GM23338 (cell line): ENCODE measurements around the gene ADH5. TPM values are rescaled to one million over a fixed set of nuclear protein-coding genes. Genes with fewer than 3 reads are reported as not detected.
A peak's percentile ranks its signal among the peaks of the same experiment; 100 is the strongest.

ENCODE experiments used
- ATAC-seq: fragments of 200-7000 bp; cut with Tn5 transposase; 3 replicates; pipeline ENCODE4 v1.9.1; 2020
- DNase-seq: peaks from one replicate; pipeline ENCODE4 v3.0.0-alpha.2; 2015; ENCODE audit warnings: low spot score
- H2AFZ ChIP-seq: fragments of 200-600 bp; sonication (generic); 2 replicates; pipeline ENCODE4 v1.8.0; 2016; ENCODE audit warnings: antibody characterized with exemption, mild to moderate bottlenecking, moderate library complexity
- H3F3A ChIP-seq: fragments of 200-600 bp; sonication (generic); replicated peaks from 2 replicates; pipeline ENCODE4 v1.8.0; 2017; ENCODE audit warnings: antibody characterized with exemption, mixed run types, low read depth
- H3K27ac ChIP-seq: fragments of 200-600 bp; sonication (generic); 2 replicates; pipeline ENCODE4 v1.6.1; 2016; ENCODE audit warnings: low read depth
- H3K27me3 ChIP-seq: fragments of 200-600 bp; sonication (generic); 2 replicates; pipeline ENCODE4 v1.8.0; 2016; ENCODE audit warnings: mild to moderate bottlenecking, mixed run types, moderate library complexity; ENCODE audit not compliant: insufficient read depth
- H3K36me3 ChIP-seq: fragments of 200-600 bp; sonication (generic); 2 replicates; pipeline ENCODE4 v1.8.0; 2016; ENCODE audit warnings: mild to moderate bottlenecking; ENCODE audit not compliant: insufficient read depth
- H3K4me1 ChIP-seq: fragments of 200-600 bp; sonication (generic); 2 replicates; pipeline ENCODE4 v1.8.0; 2016; ENCODE audit warnings: mild to moderate bottlenecking, moderate library complexity; ENCODE audit not compliant: insufficient read depth
- H3K4me2 ChIP-seq: fragments of 200-600 bp; sonication (generic); 2 replicates; pipeline ENCODE4 v1.7.1; 2017; ENCODE audit warnings: mixed run types
- H3K4me3 ChIP-seq: fragments of 200-600 bp; sonication (generic); 2 replicates; pipeline ENCODE4 v1.6.1; 2016; ENCODE audit warnings: mixed run types
- H3K79me2 ChIP-seq: fragments of 200-600 bp; sonication (generic); replicated peaks from 2 replicates; pipeline ENCODE4 v1.8.0; 2017; ENCODE audit warnings: mild to moderate bottlenecking; ENCODE audit not compliant: insufficient read depth
- H3K9me2 ChIP-seq: fragments of 200-600 bp; sonication (generic); 2 replicates; pipeline ENCODE4 v1.8.0; 2017; ENCODE audit not compliant: insufficient read depth
- H4K20me1 ChIP-seq: fragments of 200-600 bp; sonication (generic); replicated peaks from 2 replicates; pipeline ENCODE4 v1.8.0; 2017; ENCODE audit warnings: mild to moderate bottlenecking; ENCODE audit not compliant: insufficient read depth
- H3K27ac Mint-ChIP-seq: 2 replicates; pipeline ENCODE4 v1.8.0; 2020; ENCODE audit warnings: inconsistent platforms, mild to moderate bottlenecking, moderate library complexity, mixed read lengths
- H3K27me3 Mint-ChIP-seq: 3 replicates; pipeline ENCODE4 v1.8.0; 2022; ENCODE audit warnings: low read depth, mild to moderate bottlenecking, moderate library complexity, mixed read lengths, inconsistent platforms; ENCODE audit not compliant: insufficient read depth, poor library complexity
- H3K36me3 Mint-ChIP-seq: 3 replicates; pipeline ENCODE4 v1.8.0; 2021; ENCODE audit warnings: low read depth, mild to moderate bottlenecking, inconsistent platforms, moderate library complexity, mixed read lengths
- H3K4me1 Mint-ChIP-seq: 3 replicates; pipeline ENCODE4 v1.8.0; 2020; ENCODE audit warnings: mild to moderate bottlenecking, inconsistent platforms, mixed read lengths
- H3K4me3 Mint-ChIP-seq: 3 replicates; pipeline ENCODE4 v1.8.0; 2021; ENCODE audit warnings: moderate library complexity, mild to moderate bottlenecking, inconsistent platforms, mixed read lengths
- H3K9me3 Mint-ChIP-seq: 3 replicates; pipeline ENCODE4 v1.8.0; 2020; ENCODE audit warnings: moderate library complexity, mild to moderate bottlenecking, inconsistent platforms, mixed read lengths
- CREB1 ChIP-seq: fragments of 250-450 bp; sonication (Bioruptor Pico); IDR thresholded peaks from 2 replicates; pipeline ENCODE4 v1.5.0; 2020; ENCODE audit warnings: low read depth, mild to moderate bottlenecking, moderate library complexity
- EZH2 ChIP-seq: fragments of 200-600 bp; sonication (generic); IDR thresholded peaks from one replicate; pipeline ENCODE4 v1.8.0; 2017; ENCODE audit warnings: antibody characterized with exemption, mild to moderate bottlenecking, low read depth; ENCODE audit not compliant: unreplicated experiment
- EZH2phosphoT487 ChIP-seq: fragments of 200-600 bp; sonication (generic); IDR thresholded peaks from one replicate; pipeline ENCODE4 v1.8.1; 2018; ENCODE audit warnings: antibody characterized with exemption; ENCODE audit not compliant: unreplicated experiment
- JUNB ChIP-seq: IDR thresholded peaks from one replicate; pipeline ENCODE4 v1.6.1; 2016; ENCODE audit warnings: antibody characterized with exemption; ENCODE audit not compliant: unreplicated experiment
- NANOG ChIP-seq: IDR thresholded peaks from 2 replicates; pipeline ENCODE4 v1.6.1; 2016; ENCODE audit warnings: antibody characterized with exemption, borderline replicate concordance
- POLR2AphosphoS5 ChIP-seq: IDR thresholded peaks from 2 replicates; pipeline ENCODE4 v1.6.1; 2016; ENCODE audit warnings: antibody characterized with exemption, low read depth
- STAT1 ChIP-seq: IDR thresholded peaks from one replicate; pipeline ENCODE4 v1.6.1; 2016; ENCODE audit warnings: antibody characterized with exemption; ENCODE audit not compliant: unreplicated experiment
- ZNF114 ChIP-seq: fragments of 250-450 bp; sonication (Bioruptor Pico); IDR thresholded peaks from 2 replicates; pipeline ENCODE4 v1.5.0; 2020; ENCODE audit warnings: mild to moderate bottlenecking, moderate library complexity
- ZNF331 ChIP-seq: fragments of 250-450 bp; sonication (Bioruptor Pico); IDR thresholded peaks from 2 replicates; pipeline ENCODE4 v1.5.0; 2020; ENCODE audit warnings: low read depth, mild to moderate bottlenecking, moderate library complexity
- polyA plus RNA-seq: library from polyadenylated mRNA; unstranded; fragments of >200 nt; fragmentation: Nextera tagmentation; extraction: Ambion mirVana; gene quantifications from 2 replicates; pipeline ENCODE4 v1.2.1, GENCODE V29; 2016
- total RNA-seq: library from RNA; depleted of rRNA; stranded (reverse); fragments of >200 nt; shearing (Covaris generic); gene quantifications from 2 replicates; pipeline ENCODE4 v1.2.3, GENCODE V29; 2014
- TF ChIP-seq, protein P1 (sequence below): IDR thresholded peaks from 2 replicates; pipeline ENCODE4 v1.6.1; 2016; ENCODE audit warnings: antibody characterized with exemption
- TF ChIP-seq, protein P2 (sequence below), 2 experiments: fragments of 200-600 bp in 1 of 2; sonication (generic) in 1 of 2; conservative IDR thresholded peaks; 2 replicates each; pipeline versions ENCODE4 v1.5.1 to v1.6.1; 2016 to 2017; ENCODE audit warnings: antibody characterized with exemption in 2 of 2, low read depth in 2 of 2, mild to moderate bottlenecking in 2 of 2, moderate library complexity in 1 of 2
- TF ChIP-seq, protein P3 (sequence below): IDR thresholded peaks from one replicate; pipeline ENCODE4 v1.6.1; 2018; ENCODE audit warnings: antibody characterized with exemption; ENCODE audit not compliant: unreplicated experiment
- TF ChIP-seq, protein P4 (sequence below): fragments of 250-450 bp; sonication (Bioruptor Pico); IDR thresholded peaks from 2 replicates; pipeline ENCODE4 v1.5.0; 2020; ENCODE audit warnings: mild to moderate bottlenecking, moderate library complexity

ADH5 gene
- total and polyA plus RNA-seq, 2 experiments from 2014 or later, result 224 to 250 TPM

DNA sequence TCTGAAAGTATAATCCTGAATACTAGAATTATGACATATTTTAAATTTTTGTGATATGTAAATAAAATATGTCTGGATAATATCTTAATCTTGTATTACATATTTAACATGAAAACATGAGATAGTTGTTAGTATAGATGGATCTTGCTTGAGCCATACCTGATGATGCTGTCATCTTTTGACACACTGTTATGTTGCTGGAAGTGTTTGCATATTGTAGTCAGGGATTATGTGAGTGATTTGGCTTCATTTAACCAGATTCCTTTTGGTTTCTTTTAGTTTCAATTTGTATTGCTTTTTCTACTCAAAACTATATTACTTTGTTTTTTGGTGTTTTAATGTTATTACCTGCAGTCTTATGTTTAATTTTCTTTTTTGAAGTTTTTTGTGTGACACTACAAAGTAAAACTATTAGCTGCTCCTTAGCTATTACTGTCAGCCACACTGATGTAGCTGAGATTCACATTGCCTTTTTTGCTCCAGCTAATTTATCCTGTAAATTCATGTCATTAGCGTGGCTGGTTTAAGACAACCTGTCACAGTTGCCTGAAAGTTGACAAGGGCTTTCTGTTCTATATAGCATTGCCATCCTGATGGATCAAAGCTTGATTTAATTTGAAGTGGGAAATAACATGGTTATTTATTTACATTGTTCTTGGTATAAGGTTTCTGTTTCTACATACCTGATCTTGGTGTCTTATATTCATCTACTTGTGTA lies 59.4 kb downstream of the ADH5 start:
- peak overlapping the region; percentile 73 for H3K27ac Mint-ChIP-seq
- H3F3A ChIP-seq, result no peaks in the 10 kb centered on the region
- peaks cover 45% of the 10 kb centered on the region for H4K20me1 ChIP-seq
- TF ChIP-seq ZNF331 (CRISPR knock-in tag) (no peak), JUNB (no peak), CREB1 (CRISPR knock-in tag) (no peak), NANOG (no peak), ZNF114 (CRISPR knock-in tag) (no peak), POLR2AphosphoS5 (no peak), EZH2phosphoT487 (no peak), EZH2 (no peak), STAT1 (no peak)
- TF ChIP-seq, protein P1, sequence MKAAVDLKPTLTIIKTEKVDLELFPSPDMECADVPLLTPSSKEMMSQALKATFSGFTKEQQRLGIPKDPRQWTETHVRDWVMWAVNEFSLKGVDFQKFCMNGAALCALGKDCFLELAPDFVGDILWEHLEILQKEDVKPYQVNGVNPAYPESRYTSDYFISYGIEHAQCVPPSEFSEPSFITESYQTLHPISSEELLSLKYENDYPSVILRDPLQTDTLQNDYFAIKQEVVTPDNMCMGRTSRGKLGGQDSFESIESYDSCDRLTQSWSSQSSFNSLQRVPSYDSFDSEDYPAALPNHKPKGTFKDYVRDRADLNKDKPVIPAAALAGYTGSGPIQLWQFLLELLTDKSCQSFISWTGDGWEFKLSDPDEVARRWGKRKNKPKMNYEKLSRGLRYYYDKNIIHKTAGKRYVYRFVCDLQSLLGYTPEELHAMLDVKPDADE, result no peak
- TF ChIP-seq, protein P2, sequence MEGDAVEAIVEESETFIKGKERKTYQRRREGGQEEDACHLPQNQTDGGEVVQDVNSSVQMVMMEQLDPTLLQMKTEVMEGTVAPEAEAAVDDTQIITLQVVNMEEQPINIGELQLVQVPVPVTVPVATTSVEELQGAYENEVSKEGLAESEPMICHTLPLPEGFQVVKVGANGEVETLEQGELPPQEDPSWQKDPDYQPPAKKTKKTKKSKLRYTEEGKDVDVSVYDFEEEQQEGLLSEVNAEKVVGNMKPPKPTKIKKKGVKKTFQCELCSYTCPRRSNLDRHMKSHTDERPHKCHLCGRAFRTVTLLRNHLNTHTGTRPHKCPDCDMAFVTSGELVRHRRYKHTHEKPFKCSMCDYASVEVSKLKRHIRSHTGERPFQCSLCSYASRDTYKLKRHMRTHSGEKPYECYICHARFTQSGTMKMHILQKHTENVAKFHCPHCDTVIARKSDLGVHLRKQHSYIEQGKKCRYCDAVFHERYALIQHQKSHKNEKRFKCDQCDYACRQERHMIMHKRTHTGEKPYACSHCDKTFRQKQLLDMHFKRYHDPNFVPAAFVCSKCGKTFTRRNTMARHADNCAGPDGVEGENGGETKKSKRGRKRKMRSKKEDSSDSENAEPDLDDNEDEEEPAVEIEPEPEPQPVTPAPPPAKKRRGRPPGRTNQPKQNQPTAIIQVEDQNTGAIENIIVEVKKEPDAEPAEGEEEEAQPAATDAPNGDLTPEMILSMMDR (conservative IDR thresholded peaks at IDR 0.05; ENCODE audit: low read depth in 2 of 2), result no peak
- TF ChIP-seq, protein P3, sequence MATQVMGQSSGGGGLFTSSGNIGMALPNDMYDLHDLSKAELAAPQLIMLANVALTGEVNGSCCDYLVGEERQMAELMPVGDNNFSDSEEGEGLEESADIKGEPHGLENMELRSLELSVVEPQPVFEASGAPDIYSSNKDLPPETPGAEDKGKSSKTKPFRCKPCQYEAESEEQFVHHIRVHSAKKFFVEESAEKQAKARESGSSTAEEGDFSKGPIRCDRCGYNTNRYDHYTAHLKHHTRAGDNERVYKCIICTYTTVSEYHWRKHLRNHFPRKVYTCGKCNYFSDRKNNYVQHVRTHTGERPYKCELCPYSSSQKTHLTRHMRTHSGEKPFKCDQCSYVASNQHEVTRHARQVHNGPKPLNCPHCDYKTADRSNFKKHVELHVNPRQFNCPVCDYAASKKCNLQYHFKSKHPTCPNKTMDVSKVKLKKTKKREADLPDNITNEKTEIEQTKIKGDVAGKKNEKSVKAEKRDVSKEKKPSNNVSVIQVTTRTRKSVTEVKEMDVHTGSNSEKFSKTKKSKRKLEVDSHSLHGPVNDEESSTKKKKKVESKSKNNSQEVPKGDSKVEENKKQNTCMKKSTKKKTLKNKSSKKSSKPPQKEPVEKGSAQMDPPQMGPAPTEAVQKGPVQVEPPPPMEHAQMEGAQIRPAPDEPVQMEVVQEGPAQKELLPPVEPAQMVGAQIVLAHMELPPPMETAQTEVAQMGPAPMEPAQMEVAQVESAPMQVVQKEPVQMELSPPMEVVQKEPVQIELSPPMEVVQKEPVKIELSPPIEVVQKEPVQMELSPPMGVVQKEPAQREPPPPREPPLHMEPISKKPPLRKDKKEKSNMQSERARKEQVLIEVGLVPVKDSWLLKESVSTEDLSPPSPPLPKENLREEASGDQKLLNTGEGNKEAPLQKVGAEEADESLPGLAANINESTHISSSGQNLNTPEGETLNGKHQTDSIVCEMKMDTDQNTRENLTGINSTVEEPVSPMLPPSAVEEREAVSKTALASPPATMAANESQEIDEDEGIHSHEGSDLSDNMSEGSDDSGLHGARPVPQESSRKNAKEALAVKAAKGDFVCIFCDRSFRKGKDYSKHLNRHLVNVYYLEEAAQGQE, result no peak
- TF ChIP-seq, protein P4, sequence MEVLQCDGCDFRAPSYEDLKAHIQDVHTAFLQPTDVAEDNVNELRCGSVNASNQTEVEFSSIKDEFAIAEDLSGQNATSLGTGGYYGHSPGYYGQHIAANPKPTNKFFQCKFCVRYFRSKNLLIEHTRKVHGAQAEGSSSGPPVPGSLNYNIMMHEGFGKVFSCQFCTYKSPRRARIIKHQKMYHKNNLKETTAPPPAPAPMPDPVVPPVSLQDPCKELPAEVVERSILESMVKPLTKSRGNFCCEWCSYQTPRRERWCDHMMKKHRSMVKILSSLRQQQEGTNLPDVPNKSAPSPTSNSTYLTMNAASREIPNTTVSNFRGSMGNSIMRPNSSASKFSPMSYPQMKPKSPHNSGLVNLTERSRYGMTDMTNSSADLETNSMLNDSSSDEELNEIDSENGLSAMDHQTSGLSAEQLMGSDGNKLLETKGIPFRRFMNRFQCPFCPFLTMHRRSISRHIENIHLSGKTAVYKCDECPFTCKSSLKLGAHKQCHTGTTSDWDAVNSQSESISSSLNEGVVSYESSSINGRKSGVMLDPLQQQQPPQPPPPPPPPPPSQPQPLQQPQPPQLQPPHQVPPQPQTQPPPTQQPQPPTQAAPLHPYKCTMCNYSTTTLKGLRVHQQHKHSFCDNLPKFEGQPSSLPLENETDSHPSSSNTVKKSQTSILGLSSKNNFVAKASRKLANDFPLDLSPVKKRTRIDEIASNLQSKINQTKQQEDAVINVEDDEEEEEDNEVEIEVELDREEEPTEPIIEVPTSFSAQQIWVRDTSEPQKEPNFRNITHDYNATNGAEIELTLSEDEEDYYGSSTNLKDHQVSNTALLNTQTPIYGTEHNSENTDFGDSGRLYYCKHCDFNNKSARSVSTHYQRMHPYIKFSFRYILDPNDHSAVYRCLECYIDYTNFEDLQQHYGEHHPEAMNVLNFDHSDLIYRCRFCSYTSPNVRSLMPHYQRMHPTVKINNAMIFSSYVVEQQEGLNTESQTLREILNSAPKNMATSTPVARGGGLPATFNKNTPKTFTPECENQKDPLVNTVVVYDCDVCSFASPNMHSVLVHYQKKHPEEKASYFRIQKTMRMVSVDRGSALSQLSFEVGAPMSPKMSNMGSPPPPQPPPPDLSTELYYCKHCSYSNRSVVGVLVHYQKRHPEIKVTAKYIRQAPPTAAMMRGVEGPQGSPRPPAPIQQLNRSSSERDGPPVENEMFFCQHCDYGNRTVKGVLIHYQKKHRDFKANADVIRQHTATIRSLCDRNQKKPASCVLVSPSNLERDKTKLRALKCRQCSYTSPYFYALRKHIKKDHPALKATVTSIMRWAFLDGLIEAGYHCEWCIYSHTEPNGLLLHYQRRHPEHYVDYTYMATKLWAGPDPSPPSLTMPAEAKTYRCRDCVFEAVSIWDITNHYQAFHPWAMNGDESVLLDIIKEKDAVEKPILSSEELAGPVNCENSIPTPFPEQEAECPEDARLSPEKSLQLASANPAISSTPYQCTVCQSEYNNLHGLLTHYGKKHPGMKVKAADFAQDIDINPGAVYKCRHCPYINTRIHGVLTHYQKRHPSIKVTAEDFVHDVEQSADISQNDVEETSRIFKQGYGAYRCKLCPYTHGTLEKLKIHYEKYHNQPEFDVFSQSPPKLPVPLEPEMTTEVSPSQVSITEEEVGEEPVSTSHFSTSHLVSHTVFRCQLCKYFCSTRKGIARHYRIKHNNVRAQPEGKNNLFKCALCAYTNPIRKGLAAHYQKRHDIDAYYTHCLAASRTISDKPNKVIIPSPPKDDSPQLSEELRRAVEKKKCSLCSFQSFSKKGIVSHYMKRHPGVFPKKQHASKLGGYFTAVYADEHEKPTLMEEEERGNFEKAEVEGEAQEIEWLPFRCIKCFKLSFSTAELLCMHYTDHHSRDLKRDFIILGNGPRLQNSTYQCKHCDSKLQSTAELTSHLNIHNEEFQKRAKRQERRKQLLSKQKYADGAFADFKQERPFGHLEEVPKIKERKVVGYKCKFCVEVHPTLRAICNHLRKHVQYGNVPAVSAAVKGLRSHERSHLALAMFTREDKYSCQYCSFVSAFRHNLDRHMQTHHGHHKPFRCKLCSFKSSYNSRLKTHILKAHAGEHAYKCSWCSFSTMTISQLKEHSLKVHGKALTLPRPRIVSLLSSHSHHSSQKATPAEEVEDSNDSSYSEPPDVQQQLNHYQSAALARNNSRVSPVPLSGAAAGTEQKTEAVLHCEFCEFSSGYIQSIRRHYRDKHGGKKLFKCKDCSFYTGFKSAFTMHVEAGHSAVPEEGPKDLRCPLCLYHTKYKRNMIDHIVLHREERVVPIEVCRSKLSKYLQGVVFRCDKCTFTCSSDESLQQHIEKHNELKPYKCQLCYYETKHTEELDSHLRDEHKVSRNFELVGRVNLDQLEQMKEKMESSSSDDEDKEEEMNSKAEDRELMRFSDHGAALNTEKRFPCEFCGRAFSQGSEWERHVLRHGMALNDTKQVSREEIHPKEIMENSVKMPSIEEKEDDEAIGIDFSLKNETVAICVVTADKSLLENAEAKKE (CRISPR knock-in tag), result no peak
- no peak overlapping the region for H3K4me3 ChIP-seq
- H3K4me1 ChIP-seq, result peaks cover 35% of the 10 kb centered on the region
- peaks cover 100% of the 10 kb centered on the region for H3K79me2 ChIP-seq
- no peak overlapping the region for H3K4me2 ChIP-seq
- peaks cover 2% of the 10 kb centered on the region for H3K27me3 Mint-ChIP-seq
- H3K9me2 ChIP-seq, result no peaks in the 10 kb centered on the region
- no peak overlapping the region for H2AFZ ChIP-seq
- no peaks in the 10 kb centered on the region for H3K27me3 ChIP-seq
- H3K4me1 Mint-ChIP-seq, result peaks cover 65% of the 10 kb centered on the region
- no peaks in the 10 kb centered on the region for H3K9me3 Mint-ChIP-seq
- DNase-seq, result no peak
- H3K4me3 Mint-ChIP-seq, result no peak overlapping the region
- no peak for ATAC-seq
- H3K36me3 ChIP-seq, result no peaks in the 10 kb centered on the region
- H3K36me3 Mint-ChIP-seq, result peaks cover 13% of the 10 kb centered on the region
- no peak overlapping the region for H3K27ac ChIP-seq
